Osteocyte (in vitro differentiated cells): Measurements from ENCODE around the gene FAAH2. TPM values are rescaled to one million over a fixed set of nuclear protein-coding genes. Genes with fewer than 3 reads are reported as not detected.
"Not testable (repeated sequence)": the region's sequence is repeated elsewhere in the genome, so short reads cannot be mapped to it uniquely, and the experiment has no call there.

Experiments used
- DNase-seq: peaks from one replicate; pipeline ENCODE4 v3.0.0; 2021; ENCODE audit warnings: mixed read lengths; ENCODE audit not compliant: unreplicated experiment; ENCODE audit errors: extremely low spot score
- H3K27ac Mint-ChIP-seq: one replicate; pipeline ENCODE4 v1.8.0; 2021; ENCODE audit warnings: mild to moderate bottlenecking, mixed read lengths; ENCODE audit not compliant: unreplicated experiment
- H3K27me3 Mint-ChIP-seq: one replicate; pipeline ENCODE4 v1.8.0; 2021; ENCODE audit warnings: mixed read lengths; ENCODE audit not compliant: unreplicated experiment
- H3K36me3 Mint-ChIP-seq: one replicate; pipeline ENCODE4 v1.8.0; 2021; ENCODE audit warnings: mixed read lengths; ENCODE audit not compliant: unreplicated experiment
- H3K4me1 Mint-ChIP-seq: one replicate; pipeline ENCODE4 v1.8.0; 2021; ENCODE audit warnings: mixed read lengths; ENCODE audit not compliant: unreplicated experiment
- H3K4me3 Mint-ChIP-seq: one replicate; pipeline ENCODE4 v1.8.0; 2021; ENCODE audit warnings: mild to moderate bottlenecking, moderate library complexity, mixed read lengths; ENCODE audit not compliant: unreplicated experiment
- H3K9me3 Mint-ChIP-seq: one replicate; pipeline ENCODE4 v1.8.0; 2021; ENCODE audit warnings: mixed read lengths; ENCODE audit not compliant: unreplicated experiment
- CTCF ChIP-seq: fragments of 200-600 bp; sonication (generic); IDR thresholded peaks from 2 replicates; pipeline ENCODE4 v1.5.0; 2021; ENCODE audit warnings: antibody characterized with exemption, mild to moderate bottlenecking, moderate library complexity
- total RNA-seq: library from RNA; stranded (reverse); gene quantifications from 2 replicates; pipeline ENCODE4 v1.2.1, GENCODE V29; 2021

Gene FAAH2
- total RNA-seq, 1 donor from 2014 or later, result 0.30 TPM

DNA sequence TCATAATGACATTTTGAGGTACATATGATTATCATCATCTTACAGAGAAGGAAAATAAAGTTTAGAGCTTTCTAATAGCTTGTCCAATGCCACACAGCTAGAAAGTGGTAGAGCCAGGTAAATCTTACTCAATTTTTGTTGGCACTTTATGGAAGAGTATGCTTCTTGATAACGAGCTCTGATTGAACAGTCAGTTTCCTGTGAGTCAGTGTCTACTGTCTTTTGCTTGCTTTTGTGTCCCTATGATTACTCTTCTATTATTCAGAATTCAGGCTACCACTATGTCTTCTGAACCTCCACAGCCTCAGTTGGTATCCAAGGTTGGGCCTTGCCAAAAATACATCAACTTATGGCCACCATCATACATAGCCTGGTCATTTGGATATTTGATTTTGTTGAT lies 2.6 kb downstream of the FAAH2 start:
- no peak for TF ChIP-seq CTCF
- Mint-ChIP-seq H3K4me1 (no peaks in the 10 kb centered on the region), H3K4me3 (no peak overlapping the region), H3K27me3 (no peaks in the 10 kb centered on the region), H3K27ac (no peak overlapping the region), H3K9me3 (peaks cover 49% of the 10 kb centered on the region), H3K36me3 (no peaks in the 10 kb centered on the region)
- DNase-seq, result no peak

GRCh38 chrX:57294961-57295360 lies 8.5 kb downstream of the FAAH2 start:
- Mint-ChIP-seq H3K9me3 (peaks cover 38% of the 10 kb centered on the region), H3K27ac (no peak overlapping the region), H3K36me3 (no peaks in the 10 kb centered on the region), H3K4me3 (no peak overlapping the region), H3K27me3 (no peaks in the 10 kb centered on the region), H3K4me1 (no peaks in the 10 kb centered on the region)
- no peak for TF ChIP-seq CTCF
- no peak for DNase-seq

- not testable (repeated sequence) for H3K27me3 Mint-ChIP-seq, H3K4me1 Mint-ChIP-seq, H3K4me3 Mint-ChIP-seq, H3K36me3 Mint-ChIP-seq, H3K27ac Mint-ChIP-seq, DNase-seq
- H3K9me3 Mint-ChIP-seq, result peaks cover 41% of the 10 kb centered on the region
Measured at GRCh38 chrX:57295679-57296078, 9.2 kb downstream of the FAAH2 start.

DNA sequence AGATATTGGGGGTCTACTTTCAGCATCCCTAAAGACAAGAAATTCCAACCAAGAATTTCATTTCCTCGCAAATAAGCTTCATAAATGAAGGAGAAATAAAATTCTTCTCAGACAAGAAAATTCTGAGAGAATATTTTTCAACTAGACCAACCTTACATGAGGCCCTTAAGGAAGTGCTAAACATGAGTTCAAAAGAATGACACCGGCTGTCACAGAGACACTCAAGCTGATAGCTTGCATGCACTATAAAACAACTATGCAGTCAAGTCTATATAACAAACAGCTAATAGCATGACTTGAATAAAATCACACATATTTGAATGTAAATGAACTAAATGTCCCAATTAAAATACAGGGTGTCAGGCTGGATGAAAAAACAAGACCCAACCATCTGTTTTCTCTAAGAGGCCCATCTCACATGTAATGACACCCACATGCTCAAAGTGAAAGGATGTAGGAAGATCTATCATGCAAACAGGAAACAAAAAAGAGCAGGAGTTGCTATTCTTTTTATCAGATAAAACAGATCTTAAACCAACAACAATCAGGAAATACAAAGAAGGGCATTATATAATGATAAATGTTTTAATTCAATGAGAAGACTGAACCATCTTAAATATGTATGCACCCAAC lies 27.2 kb downstream of the FAAH2 start:
- TF ChIP-seq CTCF, result no peak
- H3K36me3 Mint-ChIP-seq, result no peaks in the 10 kb centered on the region
- H3K4me1 Mint-ChIP-seq, result no peaks in the 10 kb centered on the region
- peaks cover 66% of the 10 kb centered on the region for H3K9me3 Mint-ChIP-seq
- no peaks in the 10 kb centered on the region for H3K27me3 Mint-ChIP-seq
- no peak overlapping the region for H3K4me3 Mint-ChIP-seq
- no peak for DNase-seq
- H3K27ac Mint-ChIP-seq, result no peak overlapping the region

DNA sequence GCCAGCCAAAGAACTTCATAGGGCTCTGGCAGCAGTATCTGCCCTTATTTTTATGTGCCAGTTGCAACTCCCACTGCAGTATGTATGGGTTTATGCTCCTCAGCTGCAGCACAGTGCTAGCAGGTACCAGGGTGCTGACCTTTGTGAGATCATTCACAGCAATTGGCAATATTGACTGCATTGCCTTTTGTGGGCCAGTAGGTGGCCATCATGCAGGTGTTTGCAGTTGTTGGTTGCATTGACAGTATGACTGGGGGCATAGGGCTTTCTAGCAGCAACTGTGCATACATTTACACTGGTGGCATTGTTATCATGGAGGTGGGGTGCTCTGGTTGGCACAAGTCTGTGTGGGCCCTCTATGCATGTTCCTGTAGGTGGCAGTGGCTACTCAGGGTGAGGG lies 42.5 kb downstream of the FAAH2 start:
- H3K4me1 Mint-ChIP-seq, result no peaks in the 10 kb centered on the region
- no peaks in the 10 kb centered on the region for H3K27me3 Mint-ChIP-seq
- no peak for TF ChIP-seq CTCF
- DNase-seq, result no peak
- H3K4me3 Mint-ChIP-seq, result no peak overlapping the region
- H3K27ac Mint-ChIP-seq, result no peak overlapping the region
- H3K9me3 Mint-ChIP-seq, result peaks cover 38% of the 10 kb centered on the region
- peaks cover 2% of the 10 kb centered on the region for H3K36me3 Mint-ChIP-seq

DNA sequence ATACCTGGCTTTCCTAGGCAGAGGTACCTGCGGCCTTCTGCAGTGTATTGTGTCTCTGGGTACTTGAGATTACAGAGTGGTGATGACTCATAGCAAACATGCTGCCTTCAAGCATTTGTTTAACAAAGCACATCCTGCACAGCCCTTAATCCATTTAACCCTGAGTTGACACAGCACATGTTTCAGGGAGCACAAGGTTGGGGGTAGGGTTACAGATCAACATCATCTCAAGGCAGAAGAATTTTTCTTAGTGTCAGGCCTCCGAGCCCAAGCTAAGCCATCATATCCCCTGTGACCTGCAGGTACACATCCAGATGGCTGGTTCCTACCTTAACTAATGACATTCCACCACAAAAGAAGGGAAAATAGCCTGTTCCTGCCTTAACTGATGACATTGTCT lies 49.3 kb downstream of the FAAH2 start:
- not testable (repeated sequence) for H3K27me3 Mint-ChIP-seq, H3K27ac Mint-ChIP-seq, H3K4me1 Mint-ChIP-seq, H3K4me3 Mint-ChIP-seq, DNase-seq, H3K36me3 Mint-ChIP-seq
- H3K9me3 Mint-ChIP-seq, result peaks cover 63% of the 10 kb centered on the region
